HT1080 (cell line): ENCODE measurements around the gene USP15. TPM values are rescaled to one million over a fixed set of nuclear protein-coding genes. Genes with fewer than 3 reads are reported as not detected.

Experiments used
- DNase-seq: peaks from one replicate; pipeline ENCODE4 v3.0.0-alpha.2; 2015; ENCODE audit warnings: low read depth
- total RNA-seq: library from RNA; depleted of rRNA; stranded (reverse); fragments of >200 nt; shearing (Covaris generic); gene quantifications from 2 replicates; pipeline ENCODE4 v1.2.3, GENCODE V29; 2014

The USP15 gene
- total RNA-seq, 1 experiment from 2014 or later = 58.4 TPM

DNA sequence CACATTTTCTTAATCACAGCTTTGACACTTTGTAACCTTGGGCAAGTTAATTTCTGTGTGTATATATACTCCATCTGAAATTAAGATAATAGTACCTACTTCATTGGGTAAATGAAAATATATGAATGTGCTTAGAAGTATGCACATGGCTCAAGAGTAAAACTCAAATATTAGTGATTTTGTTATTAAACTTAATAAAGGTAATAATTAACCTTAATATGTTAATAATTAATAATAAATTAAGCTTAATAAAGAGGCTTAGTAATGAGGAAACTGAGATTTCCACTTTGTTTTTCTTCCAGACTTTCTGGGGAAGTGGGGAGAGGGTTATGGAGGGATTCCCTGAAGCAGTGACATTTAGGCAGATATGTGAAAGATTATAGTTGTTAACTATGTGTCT, 19.8 kb downstream of the USP15 start:
- no peak for DNase-seq

DNA sequence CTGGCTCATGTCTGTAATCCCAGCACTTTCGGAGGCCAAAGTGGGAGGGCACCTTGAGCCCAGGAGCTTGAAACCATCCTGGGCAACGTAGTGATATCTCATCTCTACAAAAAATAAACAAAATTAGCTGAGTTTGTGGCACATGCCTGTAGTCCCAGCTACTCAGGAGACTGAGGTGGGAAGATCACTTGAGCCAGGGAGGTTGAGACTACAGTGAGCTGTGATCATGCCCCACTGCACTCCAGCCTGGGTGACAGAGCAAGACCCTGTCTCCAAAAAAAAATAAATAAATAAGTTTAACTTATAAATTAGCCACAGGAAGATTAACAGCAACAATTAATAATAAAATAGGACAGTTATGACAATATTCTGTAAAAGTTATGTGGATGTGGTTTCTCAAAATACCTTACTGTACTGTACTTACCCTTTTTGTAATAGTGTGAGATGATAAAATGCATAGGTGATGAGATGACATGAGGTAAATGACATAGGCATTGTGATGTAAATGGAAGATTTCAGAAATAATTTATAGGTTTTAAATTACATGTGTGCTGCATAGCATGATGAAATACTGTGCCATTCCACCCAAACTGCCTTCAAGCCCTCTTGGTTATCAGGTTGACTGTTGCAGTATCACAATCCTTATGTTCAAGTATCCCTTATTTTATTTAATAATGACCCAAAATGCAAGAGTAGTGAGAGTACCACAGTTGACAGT, 22.0 kb downstream of the USP15 start:
- no peak for DNase-seq

DNA sequence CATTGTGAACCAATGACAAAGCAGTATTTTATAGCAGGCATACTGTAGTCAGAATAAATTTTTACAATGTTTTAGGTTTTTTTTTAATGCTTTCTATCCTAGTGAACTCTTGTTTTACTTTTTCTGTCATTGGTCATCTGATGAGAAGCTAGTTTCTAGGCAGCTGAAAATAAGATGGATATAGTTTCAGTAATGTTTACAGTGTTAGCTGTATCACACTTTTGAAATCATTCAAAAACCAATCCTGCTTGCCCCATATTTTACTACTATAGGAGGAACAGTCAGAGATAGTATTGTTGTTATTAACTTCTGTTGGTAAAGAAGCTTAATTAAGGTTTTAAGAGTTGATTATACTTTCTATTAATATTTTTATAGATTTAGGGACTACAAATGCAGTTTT, 24.5 kb downstream of the USP15 start:
- DNase-seq = no peak

- no peak for DNase-seq
Measured at GRCh38 chr12:62285284-62285683, 25.1 kb downstream of the USP15 start.

DNA sequence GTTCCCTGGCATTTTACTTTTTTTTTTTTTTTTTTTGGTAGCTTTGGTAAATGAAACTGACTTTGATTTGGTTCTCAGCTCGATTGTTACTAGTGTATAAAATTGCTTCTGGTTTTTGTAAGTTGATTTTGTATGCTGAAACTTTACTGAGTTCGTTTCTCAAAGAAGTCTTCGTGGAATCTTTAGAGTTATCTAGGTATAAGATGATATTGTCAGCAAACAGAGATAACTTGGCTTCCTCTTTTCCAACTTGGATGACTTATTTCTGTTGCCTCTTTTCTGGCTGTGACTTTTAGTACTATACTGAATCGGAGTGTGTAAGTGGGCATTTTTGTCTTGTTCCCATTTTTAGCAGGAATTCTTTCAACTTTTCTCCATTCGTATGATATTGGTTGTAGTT, 28.1 kb downstream of the USP15 start:
- no peak for DNase-seq

DNA sequence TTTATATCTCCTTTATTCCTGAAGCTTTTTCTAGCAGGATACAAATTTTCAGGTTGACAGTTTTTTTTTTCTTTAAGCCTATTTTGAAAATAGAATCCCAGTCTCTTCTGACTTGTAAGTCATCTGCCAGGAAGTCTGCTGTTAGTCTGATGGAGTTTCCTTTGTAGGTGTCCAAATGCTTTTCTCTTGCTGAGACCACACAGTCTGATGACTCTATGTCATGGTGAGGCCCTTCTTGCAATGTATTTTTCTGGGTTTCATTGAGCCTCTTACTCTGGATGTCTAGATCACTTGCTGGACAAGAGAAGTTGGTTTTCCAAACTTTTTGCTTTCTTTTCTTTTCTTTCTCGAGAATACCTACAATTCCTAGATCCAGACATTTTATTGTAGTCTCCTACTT, 30.6 kb downstream of the USP15 start:
- no peak for DNase-seq

DNA sequence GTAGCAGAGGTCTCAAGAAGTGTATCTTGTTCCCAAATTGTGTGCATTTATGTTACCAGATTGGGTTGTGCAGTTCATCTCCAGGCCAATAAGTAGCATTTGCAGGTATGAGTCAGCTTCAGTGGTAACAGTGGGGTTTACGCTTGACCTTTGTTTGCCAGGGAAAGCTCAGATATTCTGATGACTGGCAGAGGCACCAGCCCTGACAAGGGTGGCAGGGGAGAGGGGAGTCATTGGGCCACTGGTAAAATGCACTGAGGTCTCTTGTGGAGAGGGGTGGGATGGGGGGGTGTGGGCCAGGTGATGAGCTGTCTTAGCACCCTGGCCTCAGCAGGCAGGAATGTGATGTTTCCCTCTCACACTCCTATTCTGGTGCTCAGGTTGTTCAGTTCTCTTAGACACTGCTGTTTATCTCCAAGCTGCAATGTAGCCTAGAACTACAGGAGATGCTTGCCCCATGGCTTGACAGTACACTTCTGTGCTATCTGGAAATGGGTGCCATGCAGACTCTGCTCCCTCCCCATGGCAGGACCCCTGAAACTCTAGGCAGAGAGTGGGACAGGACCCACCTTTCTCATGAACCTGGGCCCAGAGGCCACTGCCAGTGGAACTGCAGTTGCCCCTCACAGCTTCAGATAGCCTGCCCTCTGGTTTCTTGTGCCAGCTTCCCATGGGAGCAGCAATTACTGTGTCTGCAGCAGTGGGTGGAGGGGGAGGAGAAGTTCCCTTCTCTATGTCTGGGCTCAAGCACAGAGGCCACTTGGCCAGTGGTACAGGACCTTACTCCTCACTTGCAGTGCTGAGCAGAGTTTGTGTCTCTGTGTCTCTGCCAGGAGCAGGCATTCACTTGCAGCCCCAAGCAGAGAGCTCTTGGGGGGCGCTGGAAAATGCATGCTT, 31.9 kb downstream of the USP15 start:
- peak; percentile 65 for DNase-seq

GRCh38 chr12:62292761-62293344, 32.6 kb downstream of the USP15 start:
- DNase-seq = no peak

DNA sequence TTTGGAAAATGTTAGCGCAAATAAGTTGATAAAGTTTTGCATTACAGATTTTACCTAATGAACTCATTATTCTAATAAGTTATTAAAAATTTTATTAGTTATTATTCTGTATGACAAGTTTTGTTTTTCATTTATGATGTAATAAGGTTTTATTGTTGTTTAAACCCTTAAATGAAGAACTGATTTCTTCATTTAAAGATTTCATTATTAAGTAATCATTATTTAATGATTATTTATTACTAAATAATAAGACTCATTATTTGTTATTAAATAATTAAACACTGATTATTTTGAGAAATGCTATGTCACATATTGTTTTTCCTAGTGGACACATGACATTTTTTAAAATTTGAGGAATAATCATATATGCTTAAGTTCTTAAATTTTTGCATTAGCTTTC, 34.2 kb downstream of the USP15 start:
- DNase-seq = no peak

GRCh38 chr12:62296001-62296400, 35.8 kb downstream of the USP15 start:
- no peak for DNase-seq

GRCh38 chr12:62297321-62297720, 37.1 kb downstream of the USP15 start:
- DNase-seq = no peak

DNA sequence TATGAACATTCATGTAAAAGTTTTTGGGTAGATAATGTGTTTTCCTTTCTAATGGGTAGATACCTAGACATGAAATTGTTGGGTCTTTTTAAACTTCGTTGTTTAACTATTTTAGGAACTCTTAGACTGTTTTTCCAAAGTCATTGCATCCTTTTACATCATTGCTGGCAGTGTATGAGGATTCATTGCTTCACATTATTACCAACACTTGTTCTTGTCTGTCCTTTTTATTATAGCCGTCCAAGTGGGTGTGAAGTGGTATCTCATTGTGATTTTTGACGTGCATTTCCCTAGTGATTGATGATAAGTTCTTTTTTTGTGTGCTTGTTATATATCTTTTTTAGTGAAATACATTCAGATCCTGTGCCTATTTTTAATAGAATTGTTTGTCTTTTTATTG, 39.4 kb downstream of the USP15 start:
- DNase-seq = no peak

DNA sequence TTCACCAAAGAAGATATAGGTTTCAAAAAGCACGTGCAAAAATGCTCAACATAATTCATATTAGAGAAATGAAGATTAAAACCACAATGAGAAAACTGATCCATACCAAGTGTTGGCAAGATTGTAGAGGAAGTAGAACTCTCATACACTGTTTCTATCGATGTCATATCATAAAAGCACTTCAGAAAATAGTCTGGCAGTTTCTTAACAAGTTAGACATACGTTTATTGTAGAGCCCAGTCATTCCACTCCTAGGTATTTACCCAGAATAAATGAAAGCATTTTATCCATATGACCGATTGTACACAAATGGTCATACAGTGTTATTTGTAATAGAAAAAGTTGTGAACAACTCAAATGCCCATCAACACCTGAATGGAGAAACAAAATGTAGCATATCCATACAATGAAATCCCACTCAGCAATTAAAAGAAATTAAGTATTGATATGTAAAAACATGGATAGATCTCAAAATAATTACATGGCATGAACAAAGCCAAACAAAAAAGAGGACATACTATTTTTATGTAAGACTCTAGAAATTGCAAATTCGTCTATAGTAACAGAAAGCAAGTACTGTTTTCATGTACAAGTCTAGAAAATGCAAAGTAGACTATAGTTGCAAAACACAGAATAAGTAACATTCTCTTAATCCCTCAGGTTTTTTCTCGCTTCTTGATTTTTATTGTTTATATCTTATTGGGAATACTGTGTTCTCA, 41.0 kb downstream of the USP15 start:
- DNase-seq = no peak

GRCh38 chr12:62301799-62302133, 41.6 kb downstream of the USP15 start:
- no peak for DNase-seq

GRCh38 chr12:62304560-62304959, 44.4 kb downstream of the USP15 start:
- DNase-seq = no peak

DNA sequence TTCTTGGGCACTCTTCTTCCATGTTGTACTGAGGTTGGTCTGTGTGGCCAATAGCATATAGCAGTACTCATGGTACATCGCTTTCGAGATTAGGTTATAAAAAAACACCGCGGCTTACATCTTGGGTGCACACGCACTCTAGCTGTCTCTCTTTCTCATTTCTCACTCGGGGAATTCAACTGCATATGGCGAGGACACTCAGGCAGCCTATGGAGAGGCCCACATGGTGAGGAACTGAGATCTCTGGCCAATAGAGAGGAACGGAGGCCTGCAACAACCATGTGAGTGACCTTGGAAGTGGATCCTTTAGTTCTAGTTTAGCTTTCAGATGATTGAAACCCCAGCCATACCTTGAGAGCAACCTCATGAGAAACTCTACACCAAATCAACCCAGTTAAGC, 45.6 kb downstream of the USP15 start:
- no peak for DNase-seq

GRCh38 chr12:62306569-62307530, 46.6 kb downstream of the USP15 start:
- DNase-seq = no peak

GRCh38 chr12:62308201-62308600, 48.0 kb downstream of the USP15 start:
- DNase-seq = no peak

- DNase-seq = no peak
Measured at GRCh38 chr12:62313727-62314380, 53.6 kb downstream of the USP15 start.

GRCh38 chr12:62317017-62317416, 56.8 kb downstream of the USP15 start:
- no peak for DNase-seq
